Measurements from ENCODE around the gene GCNT3. TPM values are rescaled to one million over a fixed set of nuclear protein-coding genes. Genes with fewer than 3 reads are reported as not detected.

Gene GCNT3
- total and polyA plus RNA-seq, 11 donors, result 0.15 to 0.16 TPM; not detected in 9

- no peaks in the 10 kb centered on the region for H3K27me3 ChIP-seq
- H3K36me3 ChIP-seq, result peaks cover 0 to 37% (median 31%) of the 10 kb centered on the region in 9 donors
- peaks cover 0 to 27% (median 19%) of the 10 kb centered on the region in 12 donors for H3K4me1 ChIP-seq
- peaks cover 0 to 6% (median 0%) of the 10 kb centered on the region in 12 donors for H3K9me3 ChIP-seq
- intact Hi-C loops (cut with DNase I), result loop anchor here in 1 of 10 donors (2.0 kb wide), 1 partner anchor 32 kb away; the partner anchor contains the start of gene BNIP2
- peak within 1 kb of the TSS in 11 of 12 donors; percentile 55 to 93 (median 84) for H3K27ac ChIP-seq
- TF ChIP-seq POLR2A (IDR thresholded peaks at IDR 0.05) (peak in 1 of 2 donors; percentile 62), CTCF (IDR thresholded peaks at IDR 0.05) (no peak)
- H3K4me3 ChIP-seq, result peak within 1 kb of the TSS; percentile 72 to 98 (median 82)
- peak; percentile 100 for ATAC-seq
- DNase-seq, result peak; percentile 94 to 98 (median 96)
- 0 to 1% (median 0%) methylated on average over 39 to 59 of the region's 59 CpGs for WGBS, 4 donors
Measured at GRCh38 chr15:59656897-59657634, 45.5 kb downstream of the GCNT3 start, which contains the start of gene GTF2A2. Gene GTF2A2, minus strand, starts transcription at chr15:59657515. Its CDS starts 5,238 bp downstream, at chr15:59652277.

- Histone ChIP-seq H3K36me3 (peaks cover 0 to 37% (median 31%) of the 10 kb centered on the region in 9 donors), H3K27ac (peak overlapping the region in 10 of 12 donors; percentile 35 to 93 (median 83)), H3K4me1 (peaks cover 0 to 33% (median 23%) of the 10 kb centered on the region in 12 donors), H3K9me3 (peaks cover 0 to under 1% (median 0%) of the 10 kb centered on the region in 12 donors), H3K4me3 (peak overlapping the region; percentile 72 to 98 (median 82)), H3K27me3 (no peaks in the 10 kb centered on the region)
- DNase-seq (peak in 1 of 5 donors; percentile 37), ATAC-seq (peak; percentile 2 to 14 (median 11))
- TF ChIP-seq CTCF (IDR thresholded peaks at IDR 0.05) (no peak), POLR2A (IDR thresholded peaks at IDR 0.05) (peak in 1 of 2 donors; percentile 0)
- WGBS, 4 donors, result 33 to 50% (median 40%) methylated on average over 23 of the region's 23 CpGs
- intact Hi-C loops (cut with DNase I), result loop anchor here in 1 of 10 donors (2.0 kb wide), 1 partner anchor 31 kb away; the partner anchor contains the start of gene BNIP2
Measured at GRCh38 chr15:59657635-59658125, 46.1 kb downstream of the GCNT3 start.

- 75 to 89% (median 85%) methylated on average over 1 of the region's 1 CpG for WGBS, 4 donors
- intact Hi-C loops (cut with DNase I), result no loop called here
- H3K4me1 ChIP-seq, result peaks cover 0 to 33% (median 24%) of the 10 kb centered on the region in 12 donors
- TF ChIP-seq CTCF (IDR thresholded peaks at IDR 0.05), result no peak
- TF ChIP-seq POLR2A (IDR thresholded peaks at IDR 0.05), result no peak
- no peaks in the 10 kb centered on the region for H3K9me3 ChIP-seq
- H3K27ac ChIP-seq, result no peak overlapping the region
- no peak overlapping the region for H3K4me3 ChIP-seq
- no peak for DNase-seq
- no peak for ATAC-seq
- H3K36me3 ChIP-seq, result peaks cover 0 to 52% (median 44%) of the 10 kb centered on the region in 9 donors
- no peaks in the 10 kb centered on the region for H3K27me3 ChIP-seq
Measured at GRCh38 chr15:59659366-59659765, 47.8 kb downstream of the GCNT3 start.

GRCh38 chr15:59662260-59662659 is 50.7 kb downstream of the GCNT3 start:
- no peak overlapping the region for H3K4me3 ChIP-seq
- H3K27ac ChIP-seq, result peak overlapping the region in 5 of 12 donors; percentile 4 to 31 (median 13)
- 26 to 40% (median 33%) methylated on average over 1 of the region's 1 CpG for WGBS, 4 donors
- TF ChIP-seq POLR2A (IDR thresholded peaks at IDR 0.05) (no peak), CTCF (IDR thresholded peaks at IDR 0.05) (no peak)
- H3K36me3 ChIP-seq, result peaks cover 0 to 81% (median 70%) of the 10 kb centered on the region in 9 donors
- no peak for ATAC-seq
- DNase-seq, result no peak
- no peaks in the 10 kb centered on the region for H3K27me3 ChIP-seq
- no peaks in the 10 kb centered on the region for H3K9me3 ChIP-seq
- H3K4me1 ChIP-seq, result peaks cover 0 to 17% (median 8%) of the 10 kb centered on the region in 12 donors
- intact Hi-C loops (cut with DNase I), result no loop called here

Measured in heart left ventricle (tissue), 16 donors.